HG03442 (cell line): ENCODE data around the gene MAGED2.
"Not testable (repeated sequence)": the region's sequence is repeated elsewhere in the genome, so short reads cannot be mapped to it uniquely, and the experiment has no call there.

Experiments
- ATAC-seq: cut with Tn5 transposase; IDR thresholded peaks from one replicate; pipeline ENCODE4 v1.9.1; 2021; ENCODE audit warnings: mild to moderate bottlenecking, moderate library complexity; ENCODE audit not compliant: unreplicated experiment

Gene MAGED2

GRCh38 chrX:54818221-54818620 lies 10.7 kb downstream of the MAGED2 start:
- no peak for ATAC-seq

- no peak for ATAC-seq
Observed at GRCh38 chrX:54819201-54819600, 11.7 kb downstream of the MAGED2 start.

- ATAC-seq, result no peak
Observed at GRCh38 chrX:54820737-54821136, 13.2 kb downstream of the MAGED2 start.

DNA sequence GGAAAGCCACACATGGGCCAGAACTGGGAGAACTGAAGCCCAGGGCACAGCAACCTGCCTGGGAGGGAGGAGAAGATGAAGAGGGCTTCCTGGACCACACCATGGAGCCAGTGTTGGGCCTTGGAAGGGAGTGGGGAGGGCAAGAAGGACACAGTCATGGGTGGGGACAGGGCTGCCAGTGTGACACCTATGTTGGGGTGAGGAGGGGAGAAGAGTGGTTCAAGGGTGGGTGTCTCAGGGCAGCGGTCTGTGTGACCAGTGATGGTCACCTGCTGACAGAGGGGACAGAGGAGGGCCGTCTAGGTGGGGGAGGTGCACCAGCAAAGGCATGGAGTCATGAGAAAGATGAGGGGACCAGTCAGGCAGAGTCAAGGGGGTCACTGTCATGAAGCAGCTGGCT lies 13.8 kb downstream of the MAGED2 start:
- ATAC-seq, result no peak

GRCh38 chrX:54824195-54824594 lies 16.6 kb downstream of the MAGED2 start:
- ATAC-seq, result no peak

DNA sequence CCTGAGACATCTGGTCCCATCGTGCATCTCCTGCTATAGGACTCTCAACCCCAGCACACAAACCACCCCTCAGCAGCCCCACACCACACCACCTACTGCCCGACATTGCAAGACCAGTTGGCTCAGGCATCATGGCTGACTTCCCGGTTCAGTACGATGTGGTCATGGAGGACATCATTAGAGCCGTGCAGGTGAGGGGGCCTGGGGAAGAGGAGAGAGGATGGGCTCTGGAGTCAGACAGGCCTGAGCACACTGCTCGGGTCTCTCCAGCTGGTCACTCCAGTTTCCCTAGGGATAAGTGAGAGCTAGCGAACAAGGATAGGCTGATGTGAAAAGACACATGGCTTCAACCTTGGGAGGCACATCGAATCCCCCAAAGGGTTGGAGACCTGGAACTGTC lies 17.2 kb downstream of the MAGED2 start:
- no peak for ATAC-seq

- ATAC-seq, result no peak
Observed at GRCh38 chrX:54825716-54826438, 18.3 kb downstream of the MAGED2 start.

DNA sequence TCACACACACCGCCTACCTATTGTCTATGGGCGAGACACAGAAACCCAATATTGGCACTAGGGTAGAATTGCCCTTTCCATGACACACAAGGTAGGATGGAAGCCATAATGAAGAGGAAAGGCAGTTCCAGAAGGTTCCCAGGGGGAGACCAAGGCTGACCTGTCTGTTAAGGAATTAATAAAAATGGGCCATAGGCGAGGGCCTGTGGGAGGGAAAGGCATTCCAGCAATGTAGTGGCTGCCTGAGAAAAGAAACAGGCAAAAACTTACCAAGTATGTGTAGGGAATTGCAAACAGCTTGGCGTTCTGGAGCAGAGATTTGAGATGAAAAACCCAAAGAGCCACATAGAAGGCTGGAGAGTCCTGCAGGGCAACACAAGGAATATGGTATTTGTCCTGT lies 19.1 kb downstream of the MAGED2 start:
- no peak for ATAC-seq

- ATAC-seq, result no peak
Observed at GRCh38 chrX:54838583-54838982, 31.0 kb downstream of the MAGED2 start.

GRCh38 chrX:54841184-54841874 lies 33.8 kb downstream of the MAGED2 start:
- ATAC-seq, result not testable (repeated sequence)

DNA sequence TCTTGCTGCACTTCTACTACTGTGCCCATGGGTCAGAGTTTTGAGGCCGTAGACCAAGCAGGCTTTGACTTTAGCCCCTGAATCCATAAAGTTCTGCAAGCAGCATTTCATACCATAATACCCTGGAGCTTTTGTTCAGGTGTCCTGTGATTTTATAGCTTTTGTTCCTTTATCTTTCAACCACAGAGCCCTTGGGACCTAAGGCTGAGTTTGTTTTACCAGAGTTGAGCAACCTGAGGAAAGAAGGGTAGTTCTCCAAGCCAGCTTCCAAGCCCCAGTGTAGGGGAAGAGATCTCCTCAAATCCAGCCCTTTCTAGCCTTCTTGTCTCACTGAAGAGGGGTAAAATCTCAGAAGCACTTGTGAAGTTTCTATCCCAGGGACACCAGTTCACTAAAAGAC lies 35.1 kb downstream of the MAGED2 start:
- no peak for ATAC-seq

DNA sequence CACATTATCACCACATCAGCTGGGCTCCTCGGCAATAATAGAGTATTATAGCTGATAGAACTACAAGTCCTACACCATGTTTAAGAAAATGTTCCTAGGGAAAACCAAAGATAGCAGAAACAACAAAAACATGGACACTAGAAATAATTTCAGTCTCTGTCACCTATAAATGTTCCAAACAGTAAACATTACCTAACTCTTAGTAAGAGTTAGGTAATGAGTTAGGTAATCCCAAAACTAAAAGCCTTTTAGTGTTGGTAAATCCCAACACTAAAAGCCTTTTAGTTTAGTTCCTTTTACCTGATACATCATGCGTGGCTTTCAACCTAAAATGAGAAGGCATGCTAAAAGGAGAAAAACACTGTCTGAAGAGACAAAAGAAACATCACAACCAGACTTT lies 35.5 kb downstream of the MAGED2 start:
- ATAC-seq, result no peak

DNA sequence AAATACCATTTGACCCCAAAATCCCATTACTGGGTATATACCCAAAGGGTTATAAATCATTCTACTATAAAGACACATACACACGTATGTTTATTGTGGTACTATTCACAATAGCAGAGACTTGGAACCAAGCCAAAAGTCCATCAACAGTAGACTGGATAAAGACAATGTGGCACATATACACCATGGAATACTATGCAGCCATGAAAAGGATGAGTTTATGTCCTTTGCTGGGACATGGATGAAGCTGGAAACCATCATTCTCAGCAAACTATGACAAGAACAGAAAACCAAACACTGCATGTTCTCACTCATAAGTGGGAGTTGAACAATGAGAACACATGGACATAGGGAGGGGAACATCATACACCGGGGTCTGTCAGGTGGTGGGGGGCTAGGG lies 40.2 kb downstream of the MAGED2 start:
- ATAC-seq, result not testable (repeated sequence)

DNA sequence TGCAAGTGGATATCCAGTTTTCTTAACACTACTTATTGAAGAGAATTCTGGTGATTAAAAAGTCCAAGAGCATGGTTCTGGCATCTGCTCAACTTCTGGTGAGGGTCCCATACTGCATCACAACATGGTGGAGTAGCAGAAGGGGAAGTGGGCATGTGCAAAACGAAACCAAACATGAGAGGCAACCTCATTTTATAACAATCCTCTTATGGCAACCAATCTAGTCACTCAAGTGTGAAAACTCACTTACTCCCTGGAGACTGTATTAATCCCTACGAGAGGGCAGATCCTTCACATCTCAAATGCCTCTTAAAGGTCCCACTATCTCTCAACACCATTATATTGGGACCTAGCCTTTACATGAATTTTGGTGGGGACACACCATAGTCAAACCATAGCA lies 57.7 kb downstream of the MAGED2 start:
- ATAC-seq, result no peak
